Endodermal cell (in vitro differentiated cells): ENCODE data around the gene ZRANB3. TPM values are rescaled to one million over a fixed set of nuclear protein-coding genes. Genes with fewer than 3 reads are reported as not detected.

Source experiments
- DNase-seq: peaks from one replicate; pipeline ENCODE4 v3.0.0-alpha.2; 2017
- H3K27ac ChIP-seq: 2 replicates; pipeline ENCODE4 v1.5.1; 2013; ENCODE audit warnings: mild to moderate bottlenecking, low read depth, low read length, moderate library complexity
- H3K27me3 ChIP-seq: 2 replicates; pipeline ENCODE4 v1.6.1; 2013; ENCODE audit warnings: mild to moderate bottlenecking, low read length, moderate library complexity; ENCODE audit not compliant: insufficient read depth, control insufficient read depth, poor library complexity, severe bottlenecking
- H3K36me3 ChIP-seq: 2 replicates; pipeline ENCODE4 v1.7.0; 2013; ENCODE audit warnings: mild to moderate bottlenecking, low read length, moderate library complexity; ENCODE audit not compliant: control insufficient read depth, insufficient read depth
- H3K4me1 ChIP-seq: one replicate; pipeline ENCODE4 v1.7.0; 2013; ENCODE audit warnings: low read length; ENCODE audit not compliant: control insufficient read depth, insufficient read depth
- H3K4me3 ChIP-seq: 2 replicates; pipeline ENCODE4 v1.5.1; 2013; ENCODE audit warnings: mild to moderate bottlenecking, low read length, moderate library complexity
- H3K9ac ChIP-seq: 2 replicates; pipeline ENCODE4 v1.6.1; 2013; ENCODE audit warnings: mild to moderate bottlenecking, low read length, moderate library complexity; ENCODE audit not compliant: poor library complexity, severe bottlenecking; ENCODE audit errors: extremely low read depth
- H3K9me3 ChIP-seq: 2 replicates; pipeline ENCODE4 v1.6.1; 2013; ENCODE audit warnings: mild to moderate bottlenecking, low read length, moderate library complexity; ENCODE audit not compliant: control insufficient read depth
- H3K27ac Mint-ChIP-seq: 2 replicates; pipeline ENCODE4 v1.8.0; 2020; ENCODE audit warnings: mixed read lengths
- H3K27me3 Mint-ChIP-seq: 2 replicates; pipeline ENCODE4 v1.8.0; 2021; ENCODE audit warnings: mild to moderate bottlenecking, mixed read lengths; ENCODE audit not compliant: insufficient read depth
- H3K36me3 Mint-ChIP-seq: 2 replicates; pipeline ENCODE4 v1.8.0; 2020; ENCODE audit warnings: low read depth, mixed read lengths
- H3K4me1 Mint-ChIP-seq: 2 replicates; pipeline ENCODE4 v1.8.0; 2020; ENCODE audit warnings: mixed read lengths
- H3K4me3 Mint-ChIP-seq: 2 replicates; pipeline ENCODE4 v1.8.0; 2020; ENCODE audit warnings: mild to moderate bottlenecking, moderate library complexity, mixed read lengths
- H3K9me3 Mint-ChIP-seq: 2 replicates; pipeline ENCODE4 v1.8.0; 2020; ENCODE audit warnings: mild to moderate bottlenecking, mixed read lengths
- WGBS, 2 experiments: methylation state at CpG; one replicate each; pipeline versions ENCODE4 v1.1.5 to v1.1.7; 2013; ENCODE audit warnings: missing lambda C conversion rate in 2 of 2, mixed read lengths in 1 of 2; ENCODE audit not compliant: insufficient coverage in 1 of 2, insufficient read length in 1 of 2; 5-methylcytosine and 5-hydroxymethylcytosine counted together
- total RNA-seq, 2 donors: library from RNA; stranded (reverse); fragmentation: NEBNext Ultra II Directional in 1 of 2; extraction: Animal tissue kit (Norgen Biotek cat#: 25700) in 1 of 2; gene quantifications; 2 replicates in 1 of 2; 3 replicates in 1 of 2; pipeline ENCODE4 v1.2.1, GENCODE V29; 2021
- TF ChIP-seq, protein P1 (sequence below): fragments of 200-600 bp; sonication (generic); conservative IDR thresholded peaks from 2 replicates; pipeline ENCODE4 v1.5.0; 2021; ENCODE audit warnings: antibody characterized with exemption, mild to moderate bottlenecking

Gene ZRANB3
- total RNA-seq, 2 donors from 2014 or later = 17.2 to 20.7 TPM

DNA sequence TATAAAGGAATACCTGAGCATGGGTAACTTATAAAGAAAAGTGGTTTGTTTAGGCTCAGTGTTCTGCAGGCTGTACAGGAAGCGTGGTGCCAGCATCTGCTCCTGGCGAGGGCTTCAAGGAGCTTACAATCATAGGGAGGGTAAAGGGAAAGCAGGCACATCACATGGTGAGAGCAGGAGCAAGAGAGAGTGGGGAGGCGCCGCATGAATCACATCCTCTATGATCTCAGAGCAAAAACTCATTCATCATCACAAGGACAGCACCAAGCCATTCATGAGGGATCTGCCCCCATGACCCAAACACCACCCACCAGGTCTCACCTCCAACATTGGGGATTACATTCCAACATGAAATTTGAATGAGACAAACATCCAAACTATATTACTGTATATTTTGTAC, 32.8 kb upstream of the ZRANB3 start:
- DNase-seq = no peak
- Mint-ChIP-seq H3K4me3 (no peak overlapping the region), H3K4me1 (no peaks in the 10 kb centered on the region), H3K27me3 (no peaks in the 10 kb centered on the region), H3K9me3 (no peaks in the 10 kb centered on the region), H3K27ac (no peak overlapping the region), H3K36me3 (peaks cover 19% of the 10 kb centered on the region)
- Histone ChIP-seq H3K36me3 (no peaks in the 10 kb centered on the region), H3K9me3 (no peaks in the 10 kb centered on the region), H3K27me3 (no peaks in the 10 kb centered on the region), H3K27ac (no peak overlapping the region), H3K9ac (no peak overlapping the region), H3K4me3 (no peak overlapping the region), H3K4me1 (no peaks in the 10 kb centered on the region)
- TF ChIP-seq, protein P1, sequence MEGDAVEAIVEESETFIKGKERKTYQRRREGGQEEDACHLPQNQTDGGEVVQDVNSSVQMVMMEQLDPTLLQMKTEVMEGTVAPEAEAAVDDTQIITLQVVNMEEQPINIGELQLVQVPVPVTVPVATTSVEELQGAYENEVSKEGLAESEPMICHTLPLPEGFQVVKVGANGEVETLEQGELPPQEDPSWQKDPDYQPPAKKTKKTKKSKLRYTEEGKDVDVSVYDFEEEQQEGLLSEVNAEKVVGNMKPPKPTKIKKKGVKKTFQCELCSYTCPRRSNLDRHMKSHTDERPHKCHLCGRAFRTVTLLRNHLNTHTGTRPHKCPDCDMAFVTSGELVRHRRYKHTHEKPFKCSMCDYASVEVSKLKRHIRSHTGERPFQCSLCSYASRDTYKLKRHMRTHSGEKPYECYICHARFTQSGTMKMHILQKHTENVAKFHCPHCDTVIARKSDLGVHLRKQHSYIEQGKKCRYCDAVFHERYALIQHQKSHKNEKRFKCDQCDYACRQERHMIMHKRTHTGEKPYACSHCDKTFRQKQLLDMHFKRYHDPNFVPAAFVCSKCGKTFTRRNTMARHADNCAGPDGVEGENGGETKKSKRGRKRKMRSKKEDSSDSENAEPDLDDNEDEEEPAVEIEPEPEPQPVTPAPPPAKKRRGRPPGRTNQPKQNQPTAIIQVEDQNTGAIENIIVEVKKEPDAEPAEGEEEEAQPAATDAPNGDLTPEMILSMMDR = no peak
- 95% methylated on average over 3 of the region's 4 CpGs; no CpG with 5 or more reads in 1 of the 2 experiments for WGBS, 2 experiments

DNA sequence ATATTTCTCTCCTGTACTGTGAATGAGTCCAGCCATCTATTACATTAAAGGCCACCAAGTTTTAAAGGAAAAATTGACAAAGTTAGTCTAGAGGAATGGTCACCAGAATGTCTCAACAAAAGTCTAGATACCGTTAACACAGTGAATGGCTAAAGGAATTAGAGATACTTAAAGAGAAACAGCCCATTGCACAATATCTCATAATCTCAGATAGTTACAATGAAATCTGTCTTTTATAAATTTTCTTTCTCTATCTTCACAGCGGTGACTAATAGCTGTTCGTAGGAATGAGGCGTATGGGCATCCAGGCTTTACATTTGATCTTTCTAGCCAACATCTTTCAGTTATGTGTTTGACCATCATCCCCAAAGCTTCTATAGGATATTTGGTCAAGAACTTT, 30.9 kb upstream of the ZRANB3 start:
- no peaks in the 10 kb centered on the region for H3K9me3 Mint-ChIP-seq
- H3K27me3 Mint-ChIP-seq = no peaks in the 10 kb centered on the region
- H3K9ac ChIP-seq = no peak overlapping the region
- no peak overlapping the region for H3K4me3 Mint-ChIP-seq
- no peak overlapping the region for H3K27ac Mint-ChIP-seq
- DNase-seq = no peak
- no peaks in the 10 kb centered on the region for H3K4me1 ChIP-seq
- no peak overlapping the region for H3K27ac ChIP-seq
- H3K36me3 ChIP-seq = no peaks in the 10 kb centered on the region
- H3K4me1 Mint-ChIP-seq = peaks cover 3% of the 10 kb centered on the region
- no peaks in the 10 kb centered on the region for H3K27me3 ChIP-seq
- H3K9me3 ChIP-seq = no peaks in the 10 kb centered on the region
- TF ChIP-seq, protein P1 = no peak
- no peak overlapping the region for H3K4me3 ChIP-seq
- H3K36me3 Mint-ChIP-seq = peaks cover 14% of the 10 kb centered on the region
- 95 to 100% methylated on average over 3 to 4 of the region's 4 CpGs for WGBS, 2 experiments

DNA sequence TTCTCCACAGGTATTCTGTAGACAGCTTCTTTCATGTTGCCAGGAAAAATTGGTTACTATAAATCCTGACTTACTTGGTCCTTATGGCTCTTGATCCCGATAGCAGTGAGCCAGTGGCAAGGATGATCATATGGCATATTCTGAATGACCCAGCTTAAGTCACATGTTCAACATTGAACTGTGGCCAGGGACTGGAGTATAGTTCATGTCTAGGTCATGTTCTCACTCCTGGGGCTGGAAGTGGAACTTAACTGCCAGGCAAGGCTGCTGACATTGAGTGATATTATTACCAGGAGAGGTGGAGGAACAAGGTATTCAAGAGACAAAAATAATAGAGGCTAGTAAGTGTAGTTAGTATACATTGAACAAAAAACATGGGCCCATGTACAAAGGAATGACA, 26.5 kb upstream of the ZRANB3 start:
- Mint-ChIP-seq H3K36me3 (peaks cover 15% of the 10 kb centered on the region), H3K4me3 (no peak overlapping the region), H3K27me3 (no peaks in the 10 kb centered on the region), H3K4me1 (peaks cover 3% of the 10 kb centered on the region), H3K27ac (no peak overlapping the region), H3K9me3 (no peaks in the 10 kb centered on the region)
- Histone ChIP-seq H3K9me3 (no peaks in the 10 kb centered on the region), H3K4me3 (no peak overlapping the region), H3K9ac (no peak overlapping the region), H3K4me1 (no peaks in the 10 kb centered on the region), H3K36me3 (peaks cover 5% of the 10 kb centered on the region), H3K27ac (no peak overlapping the region), H3K27me3 (no peaks in the 10 kb centered on the region)
- TF ChIP-seq, protein P1 = no peak
- WGBS, 2 experiments = 91 to 98% methylated on average over 1 of the region's 1 CpG
- DNase-seq = no peak
